Measurements from ENCODE around the gene ACTL8. TPM values are rescaled to one million over a fixed set of nuclear protein-coding genes. Genes with fewer than 3 reads are reported as not detected.

The ACTL8 gene
- total and polyA plus RNA-seq, 2 of the 4 experiments (the other 2 are of a cell fraction): under 0.01 to 0.07 TPM

- Histone ChIP-seq H4K20me1 (ENCODE audit: insufficient read depth, low read length) (no peaks in the 10 kb centered on the region), H3K23ac (ENCODE audit: low read depth, low read length) (no peak overlapping the region), H4K8ac (ENCODE audit: low read depth in 2 of 2, low read length in 2 of 2) (no peak overlapping the region), H3K9me3 (ENCODE audit: control insufficient read depth, insufficient read depth, low read length) (no peaks in the 10 kb centered on the region), H2BK120ac (ENCODE audit: low read depth, low read length) (no peak overlapping the region), H2AFZ (replicated peaks; ENCODE audit: low read length, poor library complexity) (no peak overlapping the region), H3K4me3 (ENCODE audit: insufficient read depth, low read depth, low read length) (no peak overlapping the region), H3K9me1 (ENCODE audit: insufficient read depth, low read length) (no peaks in the 10 kb centered on the region), H3K4ac (ENCODE audit: low read depth, low read length) (no peak overlapping the region), H4K91ac (ENCODE audit: insufficient read depth, low read depth, low read length) (no peak overlapping the region), H3K4me1 (ENCODE audit: control insufficient read depth, insufficient read depth, low read length) (no peaks in the 10 kb centered on the region), H4K5ac (ENCODE audit: low read depth, low read length) (no peak overlapping the region), H2AK9ac (replicated peaks; ENCODE audit: low read depth, low read length, poor library complexity) (no peak overlapping the region), H3K18ac (ENCODE audit: low read depth, low read length) (no peak overlapping the region), H2BK20ac (ENCODE audit: low read depth, low read length) (no peak overlapping the region), H3K27ac (ENCODE audit: insufficient read depth, low read length) (no peak overlapping the region), H3K9ac (ENCODE audit: low read depth, low read length) (no peak overlapping the region), H3K56ac (ENCODE audit: extremely low read depth, insufficient read depth, low read length) (no peak overlapping the region), H2BK15ac (ENCODE audit: low read depth, low read length) (no peak overlapping the region), H3K79me1 (ENCODE audit: low read depth in 1 of 2, low read length in 2 of 2) (no peaks in the 10 kb centered on the region), H3K36me3 (ENCODE audit: control insufficient read depth, insufficient read depth, low read length) (no peaks in the 10 kb centered on the region), H2BK5ac (ENCODE audit: low read depth, low read length, poor library complexity, severe bottlenecking) (no peak overlapping the region), H3K14ac (replicated peaks; ENCODE audit: low read depth, low read length) (no peak overlapping the region), H2AK5ac (ENCODE audit: low read depth, low read length) (no peak overlapping the region), H3K27me3 (ENCODE audit: control insufficient read depth, insufficient read depth, low read length) (peaks cover 8% of the 10 kb centered on the region), H3K4me2 (ENCODE audit: low read depth, low read length) (no peak overlapping the region)
- ATAC-seq (ENCODE audit: low read depth) (no peak), DNase-seq (no peak)
- WGBS, 2 experiments (ENCODE audit: extremely low coverage in 2 of 2, insufficient read length in 1 of 2): no CpG with 5 or more reads among the region's 2 CpGs
- CTCF ChIA-PET: no interaction called here
- TF ChIP-seq FOS (IDR thresholded peaks at IDR 0.05; ENCODE audit: low read depth, low read length) (no peak), CEBPB (IDR thresholded peaks at IDR 0.05; ENCODE audit: low read depth, low read length) (no peak), MAZ (IDR thresholded peaks at IDR 0.05; ENCODE audit: borderline replicate concordance, low read depth, low read length) (no peak), ELK1 (IDR thresholded peaks at IDR 0.05; ENCODE audit: borderline replicate concordance, low read depth, low read length) (no peak), RCOR1 (IDR thresholded peaks at IDR 0.05; ENCODE audit: insufficient replicate concordance, low read length) (no peak), MXI1 (IDR thresholded peaks at IDR 0.05; ENCODE audit: borderline replicate concordance, low read depth, low read length) (no peak), RFX5 (IDR thresholded peaks at IDR 0.05; ENCODE audit: low read depth, low read length) (no peak), CHD1 (IDR thresholded peaks at IDR 0.05; ENCODE audit: low read depth, low read length) (no peak), USF2 (IDR thresholded peaks at IDR 0.05; ENCODE audit: low read depth, low read length) (no peak), SMC3 (IDR thresholded peaks at IDR 0.05; ENCODE audit: low read depth, low read length) (no peak), BHLHE40 (IDR thresholded peaks at IDR 0.05; ENCODE audit: low read depth, low read length) (no peak), POLR2A (IDR thresholded peaks at IDR 0.05; ENCODE audit: low read depth, low read length) (no peak), NFE2L2 (IDR thresholded peaks at IDR 0.05; ENCODE audit: low read depth, low read length) (no peak)
- dilution Hi-C loops (cut with HindIII; ENCODE audit: low sequenced_read_pairs, unreplicated experiment) (no loop called here), in situ Hi-C loops (cut with MboI; ENCODE audit: low sequenced_read_pairs) (no loop called here), intact Hi-C loops (cut with micrococcal nuclease) (no loop called here)
- POLR2A ChIA-PET (ENCODE audit: unreplicated experiment): no interaction called here
- no TSS peak for BruUV-seq (replicated peaks)
Observed at GRCh38 chr1:17775796-17776195, 20.7 kb downstream of the ACTL8 start.

Measured in IMR-90 (cell line).